ENCODE measurements around the gene KCNQ2.

- TF ChIP-seq ZNF274 (IDR thresholded peaks at IDR 0.05; ENCODE audit: low read depth, low read length) (no peak), YY1 (IDR thresholded peaks at IDR 0.05; ENCODE audit: insufficient read depth, insufficient read length) (no peak), SUZ12 (IDR thresholded peaks at IDR 0.05; ENCODE audit: extremely low read depth, insufficient read depth, insufficient read length) (no peak)
These were observed 34.3 kb downstream of the KCNQ2 start for GRCh38 chr20:63438121-63438520.

All from NT2/D1 (cell line).